HUES6 (cell line): Measurements from ENCODE around the gene ZNF414.

Experiments
- H3K27ac ChIP-seq: 2 replicates; pipeline ENCODE4 v1.7.0; 2013; ENCODE audit warnings: low read depth, mild to moderate bottlenecking, low read length, inconsistent platforms
- H3K27me3 ChIP-seq: 2 replicates; pipeline ENCODE4 v1.6.1; 2013; ENCODE audit warnings: low read length; ENCODE audit not compliant: control insufficient read depth, insufficient read depth
- H3K36me3 ChIP-seq: 2 replicates; pipeline ENCODE4 v1.6.1; 2013; ENCODE audit warnings: low read length; ENCODE audit not compliant: control insufficient read depth, insufficient read depth
- H3K4me1 ChIP-seq: 2 replicates; pipeline ENCODE4 v1.6.1; 2013; ENCODE audit warnings: low read length; ENCODE audit not compliant: control insufficient read depth, insufficient read depth
- H3K4me3 ChIP-seq: 2 replicates; pipeline ENCODE4 v1.5.1; 2013; ENCODE audit warnings: low read depth, low read length
- H3K9ac ChIP-seq: one replicate; pipeline ENCODE4 v1.6.1; 2013; ENCODE audit warnings: mild to moderate bottlenecking, low read length
- H3K9me3 ChIP-seq: 2 replicates; pipeline ENCODE4 v1.6.1; 2013; ENCODE audit warnings: low read depth, low read length; ENCODE audit not compliant: control insufficient read depth, insufficient read depth

ZNF414 gene

DNA sequence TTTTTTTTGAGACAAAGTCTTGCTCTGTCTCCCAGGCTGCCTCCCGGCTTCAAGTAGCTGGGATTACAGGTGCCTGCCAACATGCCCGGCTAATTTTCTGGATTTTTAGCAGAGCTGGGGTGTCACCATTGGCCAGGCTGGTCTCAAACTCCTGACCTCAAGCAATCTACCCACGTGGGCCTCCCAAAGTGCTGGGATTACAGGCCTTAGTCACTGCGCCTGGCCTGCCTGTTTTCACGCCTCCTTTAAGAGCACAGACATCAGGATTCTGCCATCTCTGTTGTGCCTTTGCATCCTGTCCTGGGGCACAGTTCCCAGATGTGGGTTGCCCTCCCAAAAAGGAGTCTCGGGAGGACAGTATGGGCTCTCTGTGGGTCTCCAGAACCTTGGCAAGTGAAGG lies 9.0 kb downstream of the ZNF414 start:
- no peak overlapping the region for H3K9ac ChIP-seq
- no peaks in the 10 kb centered on the region for H3K9me3 ChIP-seq
- no peak overlapping the region for H3K27ac ChIP-seq
- no peaks in the 10 kb centered on the region for H3K27me3 ChIP-seq
- H3K4me1 ChIP-seq: peaks cover 19% of the 10 kb centered on the region
- H3K36me3 ChIP-seq: no peaks in the 10 kb centered on the region
- H3K4me3 ChIP-seq: no peak overlapping the region

GRCh38 chr19:8504171-8504570 lies 9.8 kb downstream of the ZNF414 start:
- H3K9ac ChIP-seq: no peak overlapping the region
- H3K36me3 ChIP-seq: no peaks in the 10 kb centered on the region
- H3K9me3 ChIP-seq: no peaks in the 10 kb centered on the region
- peaks cover 19% of the 10 kb centered on the region for H3K4me1 ChIP-seq
- H3K27me3 ChIP-seq: no peaks in the 10 kb centered on the region
- H3K4me3 ChIP-seq: no peak overlapping the region
- no peak overlapping the region for H3K27ac ChIP-seq

- no peaks in the 10 kb centered on the region for H3K9me3 ChIP-seq
- H3K4me3 ChIP-seq: no peak overlapping the region
- H3K27ac ChIP-seq: no peak overlapping the region
- H3K36me3 ChIP-seq: no peaks in the 10 kb centered on the region
- H3K9ac ChIP-seq: no peak overlapping the region
- H3K4me1 ChIP-seq: peaks cover 19% of the 10 kb centered on the region
- H3K27me3 ChIP-seq: no peaks in the 10 kb centered on the region
These were observed 10.5 kb downstream of the ZNF414 start for GRCh38 chr19:8503510-8503909.

GRCh38 chr19:8501981-8502380 lies 12.0 kb downstream of the ZNF414 start:
- H3K4me1 ChIP-seq: peaks cover 19% of the 10 kb centered on the region
- no peak overlapping the region for H3K4me3 ChIP-seq

GRCh38 chr19:8501516-8501915 lies 12.5 kb downstream of the ZNF414 start:
- Histone ChIP-seq H3K27me3 (no peaks in the 10 kb centered on the region), H3K36me3 (no peaks in the 10 kb centered on the region), H3K4me3 (no peak overlapping the region), H3K27ac (no peak overlapping the region), H3K9ac (no peak overlapping the region), H3K9me3 (no peaks in the 10 kb centered on the region), H3K4me1 (peaks cover 14% of the 10 kb centered on the region; the same call in 1 of the 2 replicates)

More at GRCh38 chr19:8501981-8502380, 12.0 kb downstream of the ZNF414 start:
- H3K9ac ChIP-seq: no peak overlapping the region
- no peaks in the 10 kb centered on the region for H3K27me3 ChIP-seq
- H3K9me3 ChIP-seq: no peaks in the 10 kb centered on the region
- H3K27ac ChIP-seq: no peak overlapping the region
- H3K36me3 ChIP-seq: no peaks in the 10 kb centered on the region

- Histone ChIP-seq H3K4me1 (peaks cover 11% of the 10 kb centered on the region; the same call in 1 of the 2 replicates), H3K9ac (no peak overlapping the region), H3K27ac (no peak overlapping the region), H3K9me3 (no peaks in the 10 kb centered on the region), H3K4me3 (no peak overlapping the region), H3K36me3 (no peaks in the 10 kb centered on the region), H3K27me3 (no peaks in the 10 kb centered on the region)
These were observed 13.8 kb downstream of the ZNF414 start for GRCh38 chr19:8500158-8500557.

GRCh38 chr19:8499048-8499833 lies 14.7 kb downstream of the ZNF414 start:
- no peaks in the 10 kb centered on the region for H3K36me3 ChIP-seq
- H3K9me3 ChIP-seq: no peaks in the 10 kb centered on the region
- H3K9ac ChIP-seq: no peak overlapping the region
- peaks cover 12% of the 10 kb centered on the region; the same call in 1 of the 2 replicates for H3K4me1 ChIP-seq
- H3K4me3 ChIP-seq: no peak overlapping the region
- H3K27me3 ChIP-seq: no peaks in the 10 kb centered on the region
- H3K27ac ChIP-seq: no peak overlapping the region

GRCh38 chr19:8498295-8498694 lies 15.7 kb downstream of the ZNF414 start:
- Histone ChIP-seq H3K27me3 (no peaks in the 10 kb centered on the region), H3K27ac (no peak overlapping the region), H3K4me3 (no peak overlapping the region), H3K4me1 (peaks cover 14% of the 10 kb centered on the region; the same call in 1 of the 2 replicates), H3K9me3 (no peaks in the 10 kb centered on the region), H3K9ac (no peak overlapping the region), H3K36me3 (no peaks in the 10 kb centered on the region)

DNA sequence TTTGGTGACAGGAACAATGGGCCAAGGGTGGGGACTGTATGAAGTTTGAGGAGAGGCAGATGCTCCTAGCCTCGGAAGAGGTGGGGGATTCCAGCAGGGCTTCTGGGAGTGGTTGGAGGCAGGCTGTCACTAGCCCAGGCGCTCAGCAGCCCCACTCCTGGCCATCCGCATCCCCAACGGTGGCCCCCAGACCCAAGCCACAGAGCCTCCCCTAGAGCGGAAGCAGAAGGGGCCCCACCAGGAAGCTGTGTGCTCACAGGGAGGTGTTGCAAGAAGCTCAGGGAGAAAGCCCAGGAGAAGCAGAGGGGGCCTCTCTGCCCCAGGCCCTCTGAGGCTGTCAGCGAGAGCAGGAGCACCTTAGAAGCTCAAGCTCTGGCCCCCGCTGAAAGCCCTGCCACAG lies 19.8 kb downstream of the ZNF414 start:
- H3K36me3 ChIP-seq: peaks cover 5% of the 10 kb centered on the region
- H3K9me3 ChIP-seq: no peaks in the 10 kb centered on the region
- no peaks in the 10 kb centered on the region for H3K27me3 ChIP-seq
- H3K4me1 ChIP-seq: 0 out of 2 replicates have a peak, but pooled peaks cover 3% of the 10 kb centered on the region
- no peak overlapping the region for H3K9ac ChIP-seq
- no peak overlapping the region for H3K4me3 ChIP-seq
- no peak overlapping the region for H3K27ac ChIP-seq

DNA sequence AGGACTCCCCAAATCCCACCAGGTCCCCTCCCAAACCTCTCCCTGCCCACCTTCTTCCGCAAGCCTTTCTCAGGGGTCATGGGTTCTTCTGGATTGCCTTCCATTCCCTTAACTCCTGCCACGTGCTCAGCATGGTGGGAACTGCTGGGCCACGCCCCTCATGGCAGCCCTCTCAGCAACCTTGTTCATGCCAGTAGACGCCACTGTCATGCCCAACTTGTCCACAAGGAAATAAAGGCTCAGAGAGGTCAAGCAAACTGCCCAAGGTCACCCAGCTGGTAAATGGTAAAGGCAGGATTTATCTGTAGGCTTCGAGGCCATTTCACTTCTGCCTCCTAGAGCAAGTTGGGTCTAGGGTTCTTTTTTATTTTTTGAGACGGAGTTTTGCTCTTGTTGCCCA lies 22.4 kb downstream of the ZNF414 start:
- Histone ChIP-seq H3K9ac (no peak overlapping the region), H3K27ac (no peak overlapping the region), H3K36me3 (peaks cover 30% of the 10 kb centered on the region), H3K27me3 (no peaks in the 10 kb centered on the region), H3K9me3 (no peaks in the 10 kb centered on the region), H3K4me3 (no peak overlapping the region), H3K4me1 (0 out of 2 replicates have a peak, but pooled peaks cover 3% of the 10 kb centered on the region)

GRCh38 chr19:8490873-8491272 lies 23.1 kb downstream of the ZNF414 start:
- Histone ChIP-seq H3K27me3 (no peaks in the 10 kb centered on the region), H3K9ac (no peak overlapping the region), H3K4me1 (0 out of 2 replicates have a peak, but pooled peaks cover 3% of the 10 kb centered on the region), H3K4me3 (no peak overlapping the region), H3K27ac (no peak overlapping the region), H3K36me3 (peaks cover 37% of the 10 kb centered on the region), H3K9me3 (no peaks in the 10 kb centered on the region)
